Caki2 (cell line): ENCODE measurements around the gene PKNOX1. TPM values are rescaled to one million over a fixed set of nuclear protein-coding genes. Genes with fewer than 3 reads are reported as not detected.
"Not testable (repeated sequence)": the region's sequence is repeated elsewhere in the genome, so short reads cannot be mapped to it uniquely, and the experiment has no call there.

Experiments used
- DNase-seq: peaks from one replicate; pipeline ENCODE4 v3.0.0-alpha.2; 2015; ENCODE audit warnings: low read depth
- in situ Hi-C: cut with HindIII; loops from 2 replicates; pipeline ENCODE4 v1.10.0; 2016; ENCODE audit warnings: low sequenced_read_pairs, low pct_unique_long_range_greater_than_20kb, mixed read lengths
- total RNA-seq: library from RNA; depleted of rRNA; stranded (reverse); fragments of >200 nt; shearing (Covaris generic); gene quantifications from 2 replicates; pipeline ENCODE4 v1.2.3, GENCODE V29; 2014; ENCODE audit warnings: low replicate concordance

Gene PKNOX1
- total RNA-seq, 1 experiment from 2014 or later, result 25.2 TPM

- DNase-seq, result no peak
- in situ Hi-C loops, result no loop called here
Measured at GRCh38 chr21:42975886-42976608, 1.7 kb downstream of the PKNOX1 start.

GRCh38 chr21:42980312-42981213 is 6.2 kb downstream of the PKNOX1 start:
- in situ Hi-C loops, result no loop called here
- no peak for DNase-seq

- in situ Hi-C loops, result no loop called here
Measured at GRCh38 chr21:42981214-42981523, 6.8 kb downstream of the PKNOX1 start.

GRCh38 chr21:42981862-42982261 is 7.5 kb downstream of the PKNOX1 start:
- in situ Hi-C loops, result no loop called here
- no peak for DNase-seq

More at GRCh38 chr21:42981214-42981523, 6.8 kb downstream of the PKNOX1 start:
- no peak for DNase-seq

- no peak for DNase-seq
- in situ Hi-C loops, result no loop called here
Measured at GRCh38 chr21:42983103-42983502, 8.7 kb downstream of the PKNOX1 start.

- no peak for DNase-seq
- in situ Hi-C loops, result no loop called here
Measured at GRCh38 chr21:42983869-42984268, 9.5 kb downstream of the PKNOX1 start.

GRCh38 chr21:42986125-42986783 is 11.9 kb downstream of the PKNOX1 start:
- no peak for DNase-seq
- in situ Hi-C loops, result no loop called here

GRCh38 chr21:42988236-42988965 is 14.0 kb downstream of the PKNOX1 start:
- in situ Hi-C loops, result no loop called here
- DNase-seq, result no peak

- DNase-seq, in situ Hi-C loops: not testable (repeated sequence)
Measured at GRCh38 chr21:42989370-42989769, 15.0 kb downstream of the PKNOX1 start.

- no peak for DNase-seq
- in situ Hi-C loops, result no loop called here
Measured at GRCh38 chr21:42989816-42990650, 15.7 kb downstream of the PKNOX1 start.

- in situ Hi-C loops, result no loop called here
Measured at GRCh38 chr21:42991992-42992740, 17.8 kb downstream of the PKNOX1 start.

GRCh38 chr21:42993051-42993712 is 18.8 kb downstream of the PKNOX1 start:
- no peak for DNase-seq
- in situ Hi-C loops, result no loop called here

More at GRCh38 chr21:42991992-42992740, 17.8 kb downstream of the PKNOX1 start:
- DNase-seq, result peak; percentile 80

GRCh38 chr21:42997053-42997452 is 22.7 kb downstream of the PKNOX1 start:
- peak; percentile 60 for DNase-seq
- in situ Hi-C loops, result no loop called here

- DNase-seq, in situ Hi-C loops: not testable (repeated sequence)
Measured at GRCh38 chr21:42997983-42998382, 23.6 kb downstream of the PKNOX1 start.

GRCh38 chr21:42999152-42999551 is 24.8 kb downstream of the PKNOX1 start:
- DNase-seq, in situ Hi-C loops: not testable (repeated sequence)

GRCh38 chr21:43000041-43000440 is 25.7 kb downstream of the PKNOX1 start:
- DNase-seq, in situ Hi-C loops: not testable (repeated sequence)
